HFFc6 (cell line): ENCODE measurements around the gene UBAC2. TPM values are rescaled to one million over a fixed set of nuclear protein-coding genes. Genes with fewer than 3 reads are reported as not detected.

ENCODE experiments used
- DNase-seq: peaks from one replicate; pipeline ENCODE4 v3.0.0-alpha.2; 2018
- H3K27ac Mint-ChIP-seq: 2 replicates; pipeline ENCODE4 v1.8.0; 2020; ENCODE audit warnings: mild to moderate bottlenecking, mixed read lengths
- H3K27me3 Mint-ChIP-seq: 2 replicates; pipeline ENCODE4 v1.8.0; 2021; ENCODE audit warnings: mild to moderate bottlenecking, moderate library complexity, mixed read lengths; ENCODE audit not compliant: insufficient read depth
- H3K36me3 Mint-ChIP-seq: 2 replicates; pipeline ENCODE4 v1.8.0; 2021; ENCODE audit warnings: low read depth, mixed read lengths
- H3K4me1 Mint-ChIP-seq: 2 replicates; pipeline ENCODE4 v1.8.0; 2020; ENCODE audit warnings: low read depth, mixed read lengths
- H3K4me3 Mint-ChIP-seq: 2 replicates; pipeline ENCODE4 v1.8.0; 2020; ENCODE audit warnings: mild to moderate bottlenecking, moderate library complexity, mixed read lengths
- H3K9me3 Mint-ChIP-seq: 2 replicates; pipeline ENCODE4 v1.8.0; 2020; ENCODE audit warnings: mild to moderate bottlenecking, mixed read lengths
- CTCF ChIP-seq: fragments of 200-600 bp; sonication (generic); IDR thresholded peaks from 2 replicates; pipeline ENCODE4 v1.5.0; 2021; ENCODE audit warnings: antibody characterized with exemption, mild to moderate bottlenecking
- total RNA-seq, 6 experiments: library from RNA; stranded (reverse); fragmentation: NEBNext Ultra II Directional; extraction: Animal tissue kit (Norgen Biotek cat#: 25700); gene quantifications; 2 replicates in 1 of 6; 3 replicates in 5 of 6; pipeline ENCODE4 v1.2.3, GENCODE V29; 2021

UBAC2 gene
- total RNA-seq, 6 experiments from 2014 or later = 38.8 to 53.5 (median 46.4) TPM

- no peak overlapping the region for H3K4me3 Mint-ChIP-seq
- no peak overlapping the region for H3K27ac Mint-ChIP-seq
- H3K9me3 Mint-ChIP-seq = no peaks in the 10 kb centered on the region
Measured at GRCh38 chr13:99256709-99257108, 56.1 kb downstream of the UBAC2 start.

GRCh38 chr13:99257291-99257690, 56.6 kb downstream of the UBAC2 start:
- H3K27me3 Mint-ChIP-seq = peaks cover 3% of the 10 kb centered on the region; the same call in 1 of the 2 replicates
- H3K4me3 Mint-ChIP-seq = no peak overlapping the region
- peaks cover 14% of the 10 kb centered on the region for H3K36me3 Mint-ChIP-seq
- no peak for DNase-seq
- no peak for TF ChIP-seq CTCF
- peaks cover 18% of the 10 kb centered on the region for H3K4me1 Mint-ChIP-seq
- no peaks in the 10 kb centered on the region for H3K9me3 Mint-ChIP-seq
- H3K27ac Mint-ChIP-seq = no peak overlapping the region

More at GRCh38 chr13:99256709-99257108, 56.1 kb downstream of the UBAC2 start:
- no peak for DNase-seq
- Mint-ChIP-seq H3K4me1 (peaks cover 18% of the 10 kb centered on the region), H3K36me3 (peaks cover 14% of the 10 kb centered on the region), H3K27me3 (peaks cover 3% of the 10 kb centered on the region)
- no peak for TF ChIP-seq CTCF

- H3K27ac Mint-ChIP-seq = no peak within 1 kb of the TSS
- DNase-seq = no peak
Measured at GRCh38 chr13:99258210-99258860, 57.7 kb downstream of the UBAC2 start, which contains the start of gene GPR18. Gene GPR18 (minus strand): TSS chr13:99258379. CDS start chr13:99255872, 2,507 bp downstream.

GRCh38 chr13:99258946-99259345, 58.3 kb downstream of the UBAC2 start:
- Mint-ChIP-seq H3K9me3 (no peaks in the 10 kb centered on the region), H3K4me1 (peaks cover 18% of the 10 kb centered on the region), H3K36me3 (peaks cover 14% of the 10 kb centered on the region), H3K4me3 (no peak overlapping the region), H3K27ac (no peak overlapping the region), H3K27me3 (peaks cover 3% of the 10 kb centered on the region; the same call in 1 of the 2 replicates)
- no peak for TF ChIP-seq CTCF
- DNase-seq = no peak

More at GRCh38 chr13:99258210-99258860, 57.7 kb downstream of the UBAC2 start, which contains the start of gene GPR18:
- Mint-ChIP-seq H3K36me3 (peaks cover 14% of the 10 kb centered on the region), H3K27me3 (peaks cover 3% of the 10 kb centered on the region; the same call in 1 of the 2 replicates), H3K4me3 (no peak within 1 kb of the TSS), H3K4me1 (peaks cover 18% of the 10 kb centered on the region), H3K9me3 (no peaks in the 10 kb centered on the region)
- no peak for TF ChIP-seq CTCF

- no peak for DNase-seq
Measured at GRCh38 chr13:99260216-99260615, 59.6 kb downstream of the UBAC2 start.

More at GRCh38 chr13:99260216-99260615, 59.6 kb downstream of the UBAC2 start:
- Mint-ChIP-seq H3K4me1 (peaks cover 18% of the 10 kb centered on the region), H3K27me3 (peaks cover 3% of the 10 kb centered on the region; the same call in 1 of the 2 replicates), H3K36me3 (peaks cover 7% of the 10 kb centered on the region), H3K4me3 (no peak overlapping the region), H3K9me3 (no peaks in the 10 kb centered on the region), H3K27ac (peak overlapping the region; percentile 53)
- no peak for TF ChIP-seq CTCF
